Measurements from ENCODE around the gene CBFA2T3. TPM values are rescaled to one million over a fixed set of nuclear protein-coding genes. Genes with fewer than 3 reads are reported as not detected.

CBFA2T3 gene
- polyA plus RNA-seq, 3 donors, result 5.3 to 32.2 (median 6.2) TPM

DNA sequence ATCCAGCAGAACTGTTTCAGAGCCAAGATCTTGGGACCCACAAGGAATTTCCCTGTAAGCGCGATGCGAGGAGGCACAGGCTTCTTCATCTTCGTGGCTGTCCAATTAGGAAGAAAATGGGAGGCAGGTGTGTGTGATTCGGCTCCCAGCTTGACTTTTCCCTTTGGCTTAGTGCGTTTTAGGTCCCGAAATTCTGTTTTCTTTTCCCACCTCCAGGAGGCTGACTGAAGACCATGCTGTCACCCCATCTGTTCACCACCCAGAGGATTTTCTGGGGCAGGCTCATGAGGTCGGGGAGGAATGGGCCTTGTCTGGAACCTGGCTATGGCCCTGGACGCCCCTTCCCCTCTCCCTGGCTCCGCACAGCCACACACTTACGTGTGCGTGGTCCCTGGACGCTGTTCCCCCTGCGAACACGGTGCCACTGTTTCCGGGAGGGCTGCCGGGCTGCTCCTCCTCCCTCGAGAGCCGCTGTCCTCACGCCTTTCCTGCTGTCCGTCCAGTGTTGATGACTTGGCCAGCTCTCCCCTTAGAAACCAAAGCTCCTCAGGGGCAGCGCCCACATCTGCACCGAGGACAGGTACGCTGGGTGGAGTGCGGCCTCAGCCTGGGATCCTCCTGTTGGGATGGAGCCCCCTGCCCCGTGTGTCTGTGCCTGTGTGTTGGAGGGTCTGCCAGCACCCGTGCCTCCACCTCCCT lies 107.9 kb downstream of the CBFA2T3 start:
- no peak overlapping the region for H3K27ac ChIP-seq (ENCODE audit: low read depth in 1 of 2, low read length in 2 of 2)
- peaks cover 21 to 42% (median 32%) of the 10 kb centered on the region in 3 donors for H3K27me3 Mint-ChIP-seq (ENCODE audit: low read depth in 3 of 3)
- peaks cover 0 to 7% (median 0%) of the 10 kb centered on the region in 7 donors for H3K9me3 Mint-ChIP-seq
- no peak overlapping the region for H3K27ac Mint-ChIP-seq
- no peaks in the 10 kb centered on the region for H3K79me2 ChIP-seq (ENCODE audit: insufficient read depth, low read length)
- intact Hi-C loops (cut with micrococcal nuclease), result no loop called here
- peaks cover 0 to 11% of the 10 kb centered on the region in 2 donors for H3K4me1 ChIP-seq (ENCODE audit: control insufficient read depth in 1 of 2, insufficient read depth in 2 of 2, low read length in 2 of 2)
- TF ChIP-seq, protein P1, sequence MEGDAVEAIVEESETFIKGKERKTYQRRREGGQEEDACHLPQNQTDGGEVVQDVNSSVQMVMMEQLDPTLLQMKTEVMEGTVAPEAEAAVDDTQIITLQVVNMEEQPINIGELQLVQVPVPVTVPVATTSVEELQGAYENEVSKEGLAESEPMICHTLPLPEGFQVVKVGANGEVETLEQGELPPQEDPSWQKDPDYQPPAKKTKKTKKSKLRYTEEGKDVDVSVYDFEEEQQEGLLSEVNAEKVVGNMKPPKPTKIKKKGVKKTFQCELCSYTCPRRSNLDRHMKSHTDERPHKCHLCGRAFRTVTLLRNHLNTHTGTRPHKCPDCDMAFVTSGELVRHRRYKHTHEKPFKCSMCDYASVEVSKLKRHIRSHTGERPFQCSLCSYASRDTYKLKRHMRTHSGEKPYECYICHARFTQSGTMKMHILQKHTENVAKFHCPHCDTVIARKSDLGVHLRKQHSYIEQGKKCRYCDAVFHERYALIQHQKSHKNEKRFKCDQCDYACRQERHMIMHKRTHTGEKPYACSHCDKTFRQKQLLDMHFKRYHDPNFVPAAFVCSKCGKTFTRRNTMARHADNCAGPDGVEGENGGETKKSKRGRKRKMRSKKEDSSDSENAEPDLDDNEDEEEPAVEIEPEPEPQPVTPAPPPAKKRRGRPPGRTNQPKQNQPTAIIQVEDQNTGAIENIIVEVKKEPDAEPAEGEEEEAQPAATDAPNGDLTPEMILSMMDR (IDR thresholded peaks at IDR 0.05), result no peak
- H3K27me3 ChIP-seq (ENCODE audit: control insufficient read depth in 2 of 2, insufficient read depth in 2 of 2, low read length in 2 of 2), result peaks cover 0 to 19% of the 10 kb centered on the region in 2 donors
- no peak overlapping the region for H3K4me2 ChIP-seq (replicated peaks; ENCODE audit: extremely low read depth, low read length, poor library complexity, severe bottlenecking)
- peaks cover 0 to 2% of the 10 kb centered on the region in 2 donors for H3K36me3 Mint-ChIP-seq
- H4K20me1 ChIP-seq (ENCODE audit: insufficient read depth, low read length), result peaks cover 30% of the 10 kb centered on the region
- 91% methylated on average over 20 of the region's 27 CpGs for WGBS (ENCODE audit: insufficient coverage)
- H3K4me3 Mint-ChIP-seq, result no peak overlapping the region
- no peaks in the 10 kb centered on the region for H3K9me3 ChIP-seq (replicated peaks in 1 of 2; ENCODE audit: control insufficient read depth in 1 of 2, insufficient read depth in 1 of 2, low read length in 2 of 2)
- no peak overlapping the region for H3K9ac ChIP-seq (ENCODE audit: insufficient read depth, low read length, poor library complexity, severe bottlenecking)
- H2AFZ ChIP-seq (ENCODE audit: insufficient read depth, low read depth, low read length, poor library complexity, severe bottlenecking), result no peak overlapping the region
- no peak for DNase-seq
- no peak overlapping the region for H3K4me3 ChIP-seq (replicated peaks in 1 of 3; ENCODE audit: low read depth in 2 of 3, low read length in 3 of 3)
- H3K36me3 ChIP-seq (replicated peaks in 1 of 2; ENCODE audit: control insufficient read depth in 1 of 2, insufficient read depth in 2 of 2, low read length in 2 of 2), result peaks cover 0 to under 1% of the 10 kb centered on the region in 2 donors
- peaks cover 9% of the 10 kb centered on the region for H3K4me1 Mint-ChIP-seq

DNA sequence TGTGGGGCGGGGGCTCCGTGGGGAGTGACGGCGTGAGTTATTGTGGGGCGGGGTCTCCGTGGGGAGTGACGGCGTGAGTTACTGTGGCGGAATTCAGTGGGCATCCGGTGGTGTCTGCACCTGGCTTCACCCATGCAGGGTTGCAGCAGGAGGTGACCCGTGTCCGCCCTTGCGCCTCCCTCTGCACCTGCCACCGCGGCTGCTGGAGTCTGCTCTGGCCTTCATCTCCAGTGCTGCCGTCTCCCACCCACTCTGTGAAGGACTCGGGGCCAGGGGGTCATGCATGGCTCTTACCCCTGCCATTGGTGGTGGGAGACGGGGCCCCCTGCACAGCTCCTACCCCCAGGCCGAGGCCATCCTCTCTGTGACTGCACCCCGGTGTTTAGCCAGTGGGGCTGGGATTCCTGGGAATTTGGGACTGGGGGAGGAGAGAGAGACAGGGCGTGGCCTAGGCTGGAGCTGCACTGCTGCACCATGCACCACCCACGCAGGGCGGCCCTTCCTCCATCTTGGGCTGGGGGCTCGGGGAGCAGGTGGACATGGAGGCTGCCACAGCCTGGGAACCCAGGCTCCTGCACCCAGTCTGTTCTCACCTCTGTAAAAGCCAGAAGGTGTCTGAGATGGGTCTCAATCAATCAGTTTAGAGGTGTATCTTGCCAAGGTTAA lies 109.3 kb downstream of the CBFA2T3 start:
- Mint-ChIP-seq H3K27me3 (ENCODE audit: low read depth in 3 of 3) (peaks cover 21 to 42% (median 29%) of the 10 kb centered on the region in 3 donors), H3K9me3 (peaks cover 0 to 7% (median 0%) of the 10 kb centered on the region in 7 donors), H3K36me3 (peaks cover 4 to 5% of the 10 kb centered on the region in 2 donors), H3K27ac (no peak overlapping the region), H3K4me3 (no peak overlapping the region), H3K4me1 (peaks cover 9% of the 10 kb centered on the region)
- Histone ChIP-seq H3K4me3 (replicated peaks in 1 of 3; ENCODE audit: low read depth in 2 of 3, low read length in 3 of 3) (no peak overlapping the region), H3K9me3 (replicated peaks in 1 of 2; ENCODE audit: control insufficient read depth in 1 of 2, insufficient read depth in 1 of 2, low read length in 2 of 2) (no peaks in the 10 kb centered on the region), H3K9ac (ENCODE audit: insufficient read depth, low read length, poor library complexity, severe bottlenecking) (no peak overlapping the region), H3K4me1 (ENCODE audit: control insufficient read depth in 1 of 2, insufficient read depth in 2 of 2, low read length in 2 of 2) (peaks cover 0 to 11% of the 10 kb centered on the region in 2 donors), H3K4me2 (replicated peaks; ENCODE audit: extremely low read depth, low read length, poor library complexity, severe bottlenecking) (no peak overlapping the region), H3K36me3 (replicated peaks in 1 of 2; ENCODE audit: control insufficient read depth in 1 of 2, insufficient read depth in 2 of 2, low read length in 2 of 2) (peaks cover 0 to 1% of the 10 kb centered on the region in 2 donors), H3K79me2 (ENCODE audit: insufficient read depth, low read length) (no peaks in the 10 kb centered on the region), H4K20me1 (ENCODE audit: insufficient read depth, low read length) (peaks cover 16% of the 10 kb centered on the region), H2AFZ (ENCODE audit: insufficient read depth, low read depth, low read length, poor library complexity, severe bottlenecking) (no peak overlapping the region), H3K27me3 (ENCODE audit: control insufficient read depth in 2 of 2, insufficient read depth in 2 of 2, low read length in 2 of 2) (peaks cover 0 to 19% of the 10 kb centered on the region in 2 donors), H3K27ac (ENCODE audit: low read depth in 1 of 2, low read length in 2 of 2) (no peak overlapping the region)
- WGBS (ENCODE audit: insufficient coverage), result 95% methylated on average over 17 of the region's 24 CpGs
- TF ChIP-seq, protein P1 (IDR thresholded peaks at IDR 0.05), result no peak
- intact Hi-C loops (cut with micrococcal nuclease), result no loop called here
- DNase-seq, result no peak

Measured in CD14-positive monocyte (primary cell).